Renal cortical epithelial cell (primary cell): ENCODE data around the gene DPY19L3. TPM values are rescaled to one million over a fixed set of nuclear protein-coding genes. Genes with fewer than 3 reads are reported as not detected.

ENCODE experiments used
- DNase-seq: peaks from one replicate; pipeline ENCODE4 v3.0.0-alpha.2; 2011; ENCODE audit warnings: low read depth
- total RNA-seq: library from RNA; depleted of rRNA; stranded (reverse); fragments of >200 nt; gene quantifications from 2 replicates; pipeline ENCODE4 v1.2.3, GENCODE V29; 2014

The DPY19L3 gene
- total RNA-seq, 1 donor from 2014 or later: 19.3 TPM

DNA sequence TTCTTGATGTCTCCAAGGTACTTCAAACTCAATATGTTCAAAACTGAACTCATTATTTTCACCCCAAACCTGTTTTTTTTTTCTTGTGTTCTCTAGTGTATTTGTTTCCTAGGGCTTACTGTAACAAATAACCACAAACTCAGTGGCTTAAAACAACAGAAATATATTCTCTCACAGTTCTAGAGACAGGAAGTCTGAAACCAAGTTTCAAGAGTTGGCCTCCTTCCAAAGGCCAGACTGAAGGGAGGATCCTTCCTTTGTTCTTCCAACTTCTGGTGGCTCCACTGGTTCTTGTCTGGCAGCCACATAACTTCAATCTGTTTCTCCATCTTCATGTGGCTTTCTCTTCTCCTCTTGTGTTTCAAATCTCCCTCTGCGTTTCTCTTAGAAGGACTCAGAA, 113.5 kb downstream of the DPY19L3 start:
- no peak for DNase-seq

DNA sequence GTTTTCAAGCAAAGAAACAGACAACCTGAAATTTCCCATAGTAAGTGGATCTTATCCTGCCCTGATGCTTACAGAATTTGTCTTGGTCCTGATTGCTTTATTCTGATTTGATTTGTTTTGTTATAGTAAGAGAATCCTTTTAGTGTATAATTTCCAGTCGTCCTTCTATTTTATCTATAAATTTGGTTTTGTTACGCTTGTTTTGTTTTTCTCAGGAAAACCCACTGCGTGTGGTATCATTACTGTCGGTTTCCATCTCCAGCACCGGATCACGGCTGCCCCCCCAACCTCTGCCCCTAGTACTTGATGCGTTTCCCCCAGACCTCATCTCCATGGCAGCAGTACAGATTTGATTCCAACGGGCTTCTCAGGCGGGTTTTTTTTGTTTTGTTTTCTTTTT, 117.4 kb downstream of the DPY19L3 start:
- DNase-seq: no peak

DNA sequence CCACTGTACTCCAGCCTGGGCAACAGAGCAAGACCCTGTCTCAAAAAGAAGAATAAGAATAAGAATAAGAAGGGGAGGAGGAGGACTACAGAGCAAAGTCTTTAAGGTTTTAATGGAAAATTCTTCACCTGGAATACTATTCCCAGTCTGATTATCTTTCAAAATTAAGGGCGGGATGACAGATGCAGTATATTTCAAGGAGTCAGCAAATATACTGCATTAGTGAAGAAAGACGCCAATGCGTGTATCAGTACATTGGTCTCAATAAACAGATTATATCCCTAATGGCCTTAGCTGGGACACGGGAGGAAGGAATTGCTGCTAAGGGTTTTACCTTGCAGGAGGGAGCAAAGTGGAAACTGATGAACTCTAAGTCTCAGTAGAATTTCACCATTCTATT, 121.3 kb downstream of the DPY19L3 start:
- no peak for DNase-seq

DNA sequence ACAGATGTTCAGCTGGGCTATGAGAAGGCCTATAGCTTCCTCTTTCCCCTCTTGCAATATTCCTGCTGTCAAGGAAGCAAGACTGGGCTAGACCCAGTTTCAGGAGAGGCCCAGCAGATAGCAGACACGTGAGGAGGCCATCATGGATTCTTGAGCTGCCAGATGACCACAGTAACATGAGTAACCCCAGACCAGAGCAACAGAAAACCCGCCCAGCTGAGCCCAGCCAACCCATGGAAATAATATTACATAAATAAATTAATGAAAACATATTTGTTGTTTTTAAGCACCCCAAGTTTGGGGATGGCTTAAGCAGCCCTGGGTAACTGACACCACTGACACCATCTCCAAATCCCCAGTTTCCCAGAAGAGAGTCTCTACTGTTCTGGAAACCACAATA, 125.2 kb downstream of the DPY19L3 start:
- DNase-seq: no peak

- no peak for DNase-seq
These were observed 126.7 kb downstream of the DPY19L3 start for GRCh38 chr19:32532233-32532632.

Other genes starting within 250 kb of the DPY19L3 start
- gene ZNF507, start 60.2 kb upstream of the DPY19L3 start, total RNA-seq: 5.2 and 20.3 TPM in 2 replicates
- gene PDCD5, start 175.4 kb downstream of the DPY19L3 start, total RNA-seq: 105 and 167 TPM in 2 replicates